Natural killer cell (primary cell): ENCODE measurements around the gene FILIP1L. TPM values are rescaled to one million over a fixed set of nuclear protein-coding genes. Genes with fewer than 3 reads are reported as not detected.

Experiments used
- ATAC-seq, 3 donors: fragments of 150-1000 bp in 2 of 3; fragments of 200-7000 bp in 1 of 3; cut with Tn5 transposase; 1 replicate in 1 of 3; 2 replicates in 2 of 3; pipeline ENCODE4 v1.10.0; 2021; ENCODE audit warnings: mild to moderate bottlenecking in 2 of 3, moderate library complexity in 2 of 3
- DNase-seq, 2 donors: peaks; one replicate each; pipeline versions ENCODE4 v3.0.0 to v3.0.0-alpha.2; 2013 to 2021; ENCODE audit warnings: mixed read lengths in 1 of 2
- H3K27ac ChIP-seq: one replicate; pipeline ENCODE4 v1.5.1; 2013; ENCODE audit warnings: mild to moderate bottlenecking, low read length
- H3K27me3 ChIP-seq: one replicate; pipeline ENCODE4 v1.6.1; 2013; ENCODE audit warnings: low read length; ENCODE audit not compliant: control insufficient read depth, insufficient read depth
- H3K36me3 ChIP-seq: one replicate; pipeline ENCODE4 v1.6.1; 2013; ENCODE audit warnings: low read length; ENCODE audit not compliant: control insufficient read depth, insufficient read depth
- H3K4me1 ChIP-seq: one replicate; pipeline ENCODE4 v1.6.1; 2013; ENCODE audit warnings: low read length; ENCODE audit not compliant: control insufficient read depth, insufficient read depth
- H3K4me3 ChIP-seq: one replicate; pipeline ENCODE4 v1.5.1; 2013; ENCODE audit warnings: low read length
- H3K9me3 ChIP-seq: one replicate; pipeline ENCODE4 v1.6.1; 2013; ENCODE audit warnings: low read length; ENCODE audit not compliant: control insufficient read depth, insufficient read depth
- H3K27ac Mint-ChIP-seq, 2 donors: one replicate each; pipeline ENCODE4 v1.8.0; 2022; ENCODE audit warnings: mild to moderate bottlenecking in 2 of 2, mixed read lengths in 2 of 2, moderate library complexity in 1 of 2
- H3K27me3 Mint-ChIP-seq, 2 donors: one replicate each; pipeline ENCODE4 v1.8.0; 2022; ENCODE audit warnings: low read depth in 2 of 2, mixed read lengths in 2 of 2
- H3K36me3 Mint-ChIP-seq: one replicate; pipeline ENCODE4 v1.8.0; 2022; ENCODE audit warnings: mixed read lengths
- H3K4me1 Mint-ChIP-seq, 2 donors: one replicate each; pipeline ENCODE4 v1.8.0; 2022; ENCODE audit warnings: mixed read lengths in 2 of 2
- H3K4me3 Mint-ChIP-seq: one replicate; pipeline ENCODE4 v1.8.0; 2022; ENCODE audit warnings: mild to moderate bottlenecking, moderate library complexity, mixed read lengths
- H3K9me3 Mint-ChIP-seq, 2 donors: one replicate each; pipeline ENCODE4 v1.8.0; 2022; ENCODE audit warnings: mixed read lengths in 2 of 2
- CTCF ChIP-seq: fragments of 200-600 bp; IDR thresholded peaks from one replicate; pipeline ENCODE4 v1.8.0; 2022; ENCODE audit warnings: antibody characterized with exemption
- WGBS: methylation state at CpG from one replicate; pipeline ENCODE4 v1.1.7; 2013; ENCODE audit warnings: missing lambda C conversion rate; ENCODE audit not compliant: insufficient coverage; 5-methylcytosine and 5-hydroxymethylcytosine counted together
- intact Hi-C: fragments of 100-400 bp; cut with micrococcal nuclease; formaldehyde crosslinking; loops from one replicate; pipeline ENCODE4 v1.14.2; 2022
- total RNA-seq, 4 donors: library from RNA; stranded (reverse); fragments of 120-200 nt in 1 of 4; gene quantifications; one replicate each; pipeline versions ENCODE4 v1.2.3 to v1.2.4, GENCODE V29; 2013 to 2022

The FILIP1L gene
- total RNA-seq, 3 donors from 2014 or later (not counting 1 experiment from before 2014, with no cell fraction given): 0.12 TPM; not detected in 2

GRCh38 chr3:99927671-99928457 lies 186.4 kb downstream of the FILIP1L start:
- Mint-ChIP-seq H3K4me1 (no peaks in the 10 kb centered on the region), H3K27me3 (no peaks in the 10 kb centered on the region), H3K4me3 (no peak overlapping the region), H3K36me3 (no peaks in the 10 kb centered on the region), H3K27ac (no peak overlapping the region), H3K9me3 (no peaks in the 10 kb centered on the region)
- ATAC-seq (no peak), DNase-seq (no peak)
- TF ChIP-seq CTCF: no peak
- H3K36me3 ChIP-seq: peaks cover 2% of the 10 kb centered on the region
- WGBS: 95% methylated on average over 4 of the region's 7 CpGs
- no peak overlapping the region for H3K27ac ChIP-seq
- no peaks in the 10 kb centered on the region for H3K27me3 ChIP-seq
- H3K9me3 ChIP-seq: no peaks in the 10 kb centered on the region
- no peak overlapping the region for H3K4me3 ChIP-seq
- intact Hi-C loops: no loop called here
- no peaks in the 10 kb centered on the region for H3K4me1 ChIP-seq

- Mint-ChIP-seq H3K27me3 (no peaks in the 10 kb centered on the region), H3K4me3 (no peak overlapping the region), H3K9me3 (no peaks in the 10 kb centered on the region), H3K36me3 (no peaks in the 10 kb centered on the region), H3K27ac (no peak overlapping the region), H3K4me1 (peaks cover 5% of the 10 kb centered on the region in 2 donors)
- DNase-seq (no peak), ATAC-seq (no peak)
- H3K9me3 ChIP-seq: no peaks in the 10 kb centered on the region
- H3K36me3 ChIP-seq: peaks cover 2% of the 10 kb centered on the region
- 89% methylated on average over 4 of the region's 4 CpGs for WGBS
- intact Hi-C loops: no loop called here
- H3K4me3 ChIP-seq: no peak overlapping the region
- TF ChIP-seq CTCF: no peak
- H3K27ac ChIP-seq: no peak overlapping the region
- no peaks in the 10 kb centered on the region for H3K4me1 ChIP-seq
- H3K27me3 ChIP-seq: no peaks in the 10 kb centered on the region
Measured at GRCh38 chr3:99925584-99926230, 188.6 kb downstream of the FILIP1L start.

GRCh38 chr3:99923873-99924272 lies 190.4 kb downstream of the FILIP1L start:
- H3K4me3 Mint-ChIP-seq: no peak overlapping the region
- intact Hi-C loops: no loop called here
- no peak overlapping the region for H3K27ac Mint-ChIP-seq
- no peaks in the 10 kb centered on the region for H3K9me3 Mint-ChIP-seq
- H3K27me3 Mint-ChIP-seq: no peaks in the 10 kb centered on the region
- H3K36me3 Mint-ChIP-seq: no peaks in the 10 kb centered on the region
- H3K36me3 ChIP-seq: peaks cover 2% of the 10 kb centered on the region
- no peaks in the 10 kb centered on the region for H3K27me3 ChIP-seq
- DNase-seq: no peak
- no peaks in the 10 kb centered on the region for H3K4me1 ChIP-seq
- no peak overlapping the region for H3K4me3 ChIP-seq
- ATAC-seq: no peak
- peaks cover 7% of the 10 kb centered on the region in 2 donors for H3K4me1 Mint-ChIP-seq
- no peak overlapping the region for H3K27ac ChIP-seq
- TF ChIP-seq CTCF: no peak
- no peaks in the 10 kb centered on the region for H3K9me3 ChIP-seq
